SK-N-SH treated with all-trans-retinoic acid at 6 μM for 48 hours (cell line): ENCODE results near the gene SERPINA12.

Source experiments
- ATAC-seq: fragments of 200-7000 bp; cut with Tn5 transposase; 3 replicates; pipeline ENCODE4 v1.9.1; 2020; ENCODE audit warnings: mild to moderate bottlenecking, moderate library complexity
- ARNTL ChIP-seq: fragments of 450-650 bp; formaldehyde crosslinking; IDR thresholded peaks from 2 replicates; pipeline ENCODE4 v1.5.0; 2020; ENCODE audit warnings: low read depth, mild to moderate bottlenecking, moderate library complexity, borderline replicate concordance
- BACH2 ChIP-seq: fragments of 250-450 bp; sonication (Bioruptor Pico); IDR thresholded peaks from 2 replicates; pipeline ENCODE4 v1.9.0; 2021; ENCODE audit warnings: mild to moderate bottlenecking, borderline replicate concordance
- CREB5 ChIP-seq: fragments of 250-450 bp; sonication (Bioruptor Pico); IDR thresholded peaks from 2 replicates; pipeline ENCODE4 v1.5.1; 2020; ENCODE audit warnings: low read depth, mild to moderate bottlenecking, moderate library complexity
- CSDC2 ChIP-seq: fragments of 250-450 bp; sonication (Bioruptor Pico); IDR thresholded peaks from 2 replicates; pipeline ENCODE4 v1.5.0; 2020; ENCODE audit warnings: mild to moderate bottlenecking, moderate library complexity
- ESRRG ChIP-seq: fragments of 250-450 bp; sonication (Bioruptor Pico); IDR thresholded peaks from 2 replicates; pipeline ENCODE4 v1.6.1; 2021; ENCODE audit warnings: mild to moderate bottlenecking
- GLIS3 ChIP-seq: fragments of 250-450 bp; sonication (Bioruptor Pico); IDR thresholded peaks from 2 replicates; pipeline ENCODE4 v1.5.0; 2020; ENCODE audit warnings: mild to moderate bottlenecking, moderate library complexity
- ISL1 ChIP-seq: fragments of 250-450 bp; sonication (Bioruptor Pico); IDR thresholded peaks from 2 replicates; pipeline ENCODE4 v2.1.2; 2022; ENCODE audit warnings: mild to moderate bottlenecking, moderate library complexity
- PPARA ChIP-seq: fragments of 250-450 bp; sonication (Bioruptor Pico); IDR thresholded peaks from 2 replicates; pipeline ENCODE4 v1.5.0; 2020; ENCODE audit warnings: mild to moderate bottlenecking, borderline replicate concordance
- RARB ChIP-seq: fragments of 250-450 bp; sonication (Bioruptor Pico); IDR thresholded peaks from 2 replicates; pipeline ENCODE4 v1.8.0; 2021; ENCODE audit warnings: mild to moderate bottlenecking, moderate library complexity
- SNAI2 ChIP-seq: fragments of 250-450 bp; sonication (Bioruptor Pico); IDR thresholded peaks from 2 replicates; pipeline ENCODE4 v1.5.0; 2020; ENCODE audit warnings: mild to moderate bottlenecking, moderate library complexity
- TCF4 ChIP-seq: fragments of 250-450 bp; sonication (Bioruptor Pico); IDR thresholded peaks from 2 replicates; pipeline ENCODE4 v1.8.0; 2021; ENCODE audit warnings: mild to moderate bottlenecking, moderate library complexity, borderline replicate concordance
- TOX ChIP-seq: fragments of 250-450 bp; sonication (Bioruptor Pico); IDR thresholded peaks from 2 replicates; pipeline ENCODE4 v1.8.0; 2021; ENCODE audit warnings: mild to moderate bottlenecking, moderate library complexity, borderline replicate concordance
- ZC3H10 ChIP-seq: fragments of 250-450 bp; sonication (Bioruptor Pico); IDR thresholded peaks from 2 replicates; pipeline ENCODE4 v1.5.1; 2021; ENCODE audit warnings: mild to moderate bottlenecking, moderate library complexity
- ZFP3 ChIP-seq: fragments of 250-450 bp; sonication (Bioruptor Pico); IDR thresholded peaks from 2 replicates; pipeline ENCODE4 v1.5.0; 2020; ENCODE audit warnings: mild to moderate bottlenecking, moderate library complexity
- ZFP30 ChIP-seq: fragments of 450-650 bp; formaldehyde crosslinking; IDR thresholded peaks from 2 replicates; pipeline ENCODE4 v1.5.0; 2022; ENCODE audit warnings: mild to moderate bottlenecking, moderate library complexity
- ZNF565 ChIP-seq: fragments of 450-650 bp; formaldehyde crosslinking; conservative IDR thresholded peaks from 2 replicates; pipeline ENCODE4 v1.5.0; 2020; ENCODE audit warnings: low read depth, mild to moderate bottlenecking, moderate library complexity
- ZNF70 ChIP-seq: fragments of 450-650 bp; formaldehyde crosslinking; IDR thresholded peaks from 2 replicates; pipeline ENCODE4 v1.5.0; 2020; ENCODE audit warnings: mild to moderate bottlenecking, moderate library complexity
- ZNF8 ChIP-seq: fragments of 450-650 bp; formaldehyde crosslinking; IDR thresholded peaks from 2 replicates; pipeline ENCODE4 v1.5.0; 2020; ENCODE audit warnings: mild to moderate bottlenecking, moderate library complexity
- TF ChIP-seq, protein P1 (sequence below): fragments of 250-450 bp; sonication (Bioruptor Pico); IDR thresholded peaks from 2 replicates; pipeline ENCODE4 v1.8.0; 2020; ENCODE audit warnings: mild to moderate bottlenecking, moderate library complexity, borderline replicate concordance
- TF ChIP-seq, protein P2 (sequence below): fragments of 250-450 bp; sonication (Bioruptor Pico); IDR thresholded peaks from 2 replicates; pipeline ENCODE4 v1.5.1; 2021; ENCODE audit warnings: mild to moderate bottlenecking, moderate library complexity
- TF ChIP-seq, protein P3 (sequence below): fragments of 250-450 bp; sonication (Bioruptor Pico); IDR thresholded peaks from 2 replicates; pipeline ENCODE4 v1.8.0; 2021; ENCODE audit warnings: low read depth, mild to moderate bottlenecking, moderate library complexity, borderline replicate concordance

The SERPINA12 gene

DNA sequence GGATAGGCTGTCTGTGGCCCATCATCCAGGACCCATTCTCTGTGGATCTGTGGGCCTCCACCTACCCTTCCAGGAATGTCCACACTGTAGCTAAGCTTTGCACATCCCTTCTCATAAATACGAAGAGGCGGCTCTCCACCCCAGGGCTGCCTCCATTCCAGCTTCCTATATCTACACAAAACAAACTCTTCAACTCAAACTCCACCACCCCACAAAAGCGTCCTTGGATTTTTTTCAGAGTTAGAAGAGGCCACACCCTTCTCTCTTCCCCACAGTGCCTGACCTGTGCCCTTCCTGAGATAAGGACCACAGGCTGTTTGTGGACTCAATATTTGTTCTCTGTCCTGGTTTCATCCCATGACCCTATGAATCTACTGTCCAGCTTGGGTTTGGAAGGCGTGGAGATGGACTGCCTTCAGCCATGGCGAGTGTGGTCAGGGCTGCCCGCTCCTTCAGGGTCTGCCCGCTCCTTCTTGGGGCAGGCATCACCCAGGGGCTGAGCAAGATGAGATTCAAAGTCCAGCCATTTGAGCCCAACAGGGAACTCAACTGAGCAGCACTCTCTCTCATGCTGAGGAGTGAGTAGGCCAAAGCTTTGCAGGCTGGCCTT is 13.0 kb upstream of the SERPINA12 start:
- TF ChIP-seq ZNF565 (CRISPR knock-in tag) (no peak), ZFP30 (CRISPR knock-in tag) (no peak), SNAI2 (no peak), GLIS3 (CRISPR knock-in tag) (no peak), RARB (no peak), ZNF8 (CRISPR knock-in tag) (no peak)
- no peak for ATAC-seq

DNA sequence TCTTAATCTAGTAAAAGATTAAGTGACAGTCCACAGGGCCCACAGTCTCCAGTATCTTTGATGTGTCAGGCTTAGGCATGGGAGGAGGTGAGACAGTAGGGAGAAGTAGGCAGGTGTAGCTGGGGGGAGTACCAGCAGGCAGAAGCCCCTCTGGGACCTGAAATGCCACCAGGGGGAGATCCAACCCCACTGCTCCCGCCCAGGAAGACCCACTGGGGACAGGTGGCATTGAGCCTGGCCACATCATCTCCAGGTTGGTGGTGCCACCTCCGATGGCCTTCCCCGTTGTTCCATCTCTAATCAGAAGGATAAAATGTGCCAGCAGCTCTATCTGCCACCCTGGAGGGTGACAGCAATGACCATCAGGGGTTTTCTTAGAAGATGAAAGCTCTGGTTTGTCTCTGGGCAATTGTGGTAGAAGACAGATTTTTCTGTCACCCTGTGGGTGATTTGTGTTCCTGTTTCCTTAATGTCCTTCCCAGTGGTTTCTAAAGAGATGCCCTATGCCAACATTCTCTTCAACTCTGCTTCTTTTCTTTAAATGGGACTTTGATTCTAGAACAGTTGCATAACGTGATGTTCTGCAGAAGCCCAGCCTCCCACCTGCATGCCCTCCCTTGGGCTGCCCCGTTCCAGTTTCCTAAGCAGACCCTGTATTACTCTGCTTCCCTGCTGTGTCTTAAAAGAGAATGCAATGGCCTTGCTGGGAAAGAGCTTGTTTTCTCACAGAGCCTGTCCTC is 12.3 kb upstream of the SERPINA12 start:
- ATAC-seq, result no peak
- TF ChIP-seq PPARA (CRISPR knock-in tag) (no peak), ZNF565 (CRISPR knock-in tag) (no peak), BACH2 (CRISPR knock-in tag) (no peak), TOX (CRISPR knock-in tag) (no peak), TCF4 (CRISPR knock-in tag) (no peak), GLIS3 (CRISPR knock-in tag) (no peak), ESRRG (CRISPR knock-in tag) (no peak), SNAI2 (no peak), ZNF8 (CRISPR knock-in tag) (no peak), ISL1 (CRISPR knock-in tag) (no peak)
- TF ChIP-seq, protein P1, sequence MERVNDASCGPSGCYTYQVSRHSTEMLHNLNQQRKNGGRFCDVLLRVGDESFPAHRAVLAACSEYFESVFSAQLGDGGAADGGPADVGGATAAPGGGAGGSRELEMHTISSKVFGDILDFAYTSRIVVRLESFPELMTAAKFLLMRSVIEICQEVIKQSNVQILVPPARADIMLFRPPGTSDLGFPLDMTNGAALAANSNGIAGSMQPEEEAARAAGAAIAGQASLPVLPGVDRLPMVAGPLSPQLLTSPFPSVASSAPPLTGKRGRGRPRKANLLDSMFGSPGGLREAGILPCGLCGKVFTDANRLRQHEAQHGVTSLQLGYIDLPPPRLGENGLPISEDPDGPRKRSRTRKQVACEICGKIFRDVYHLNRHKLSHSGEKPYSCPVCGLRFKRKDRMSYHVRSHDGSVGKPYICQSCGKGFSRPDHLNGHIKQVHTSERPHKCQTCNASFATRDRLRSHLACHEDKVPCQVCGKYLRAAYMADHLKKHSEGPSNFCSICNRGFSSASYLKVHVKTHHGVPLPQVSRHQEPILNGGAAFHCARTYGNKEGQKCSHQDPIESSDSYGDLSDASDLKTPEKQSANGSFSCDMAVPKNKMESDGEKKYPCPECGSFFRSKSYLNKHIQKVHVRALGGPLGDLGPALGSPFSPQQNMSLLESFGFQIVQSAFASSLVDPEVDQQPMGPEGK (CRISPR knock-in tag), result no peak

GRCh38 chr14:94517641-94518257 is 8.5 kb upstream of the SERPINA12 start:
- no peak for ATAC-seq
- TF ChIP-seq CSDC2 (CRISPR knock-in tag) (no peak), ZNF70 (CRISPR knock-in tag) (no peak), PPARA (CRISPR knock-in tag) (no peak), RARB (no peak), ARNTL (no peak), ZFP30 (CRISPR knock-in tag) (no peak), CREB5 (no peak), ZNF8 (CRISPR knock-in tag) (no peak), ZFP3 (CRISPR knock-in tag) (no peak), SNAI2 (no peak), ZNF565 (CRISPR knock-in tag) (no peak), TOX (CRISPR knock-in tag) (no peak), ZC3H10 (no peak), TCF4 (CRISPR knock-in tag) (no peak), ESRRG (CRISPR knock-in tag) (no peak), ISL1 (CRISPR knock-in tag) (no peak)
- TF ChIP-seq, protein P2, sequence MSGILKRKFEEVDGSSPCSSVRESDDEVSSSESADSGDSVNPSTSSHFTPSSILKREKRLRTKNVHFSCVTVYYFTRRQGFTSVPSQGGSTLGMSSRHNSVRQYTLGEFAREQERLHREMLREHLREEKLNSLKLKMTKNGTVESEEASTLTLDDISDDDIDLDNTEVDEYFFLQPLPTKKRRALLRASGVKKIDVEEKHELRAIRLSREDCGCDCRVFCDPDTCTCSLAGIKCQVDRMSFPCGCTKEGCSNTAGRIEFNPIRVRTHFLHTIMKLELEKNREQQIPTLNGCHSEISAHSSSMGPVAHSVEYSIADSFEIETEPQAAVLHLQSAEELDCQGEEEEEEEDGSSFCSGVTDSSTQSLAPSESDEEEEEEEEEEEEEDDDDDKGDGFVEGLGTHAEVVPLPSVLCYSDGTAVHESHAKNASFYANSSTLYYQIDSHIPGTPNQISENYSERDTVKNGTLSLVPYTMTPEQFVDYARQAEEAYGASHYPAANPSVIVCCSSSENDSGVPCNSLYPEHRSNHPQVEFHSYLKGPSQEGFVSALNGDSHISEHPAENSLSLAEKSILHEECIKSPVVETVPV (CRISPR knock-in tag), result no peak
- TF ChIP-seq, protein P3, sequence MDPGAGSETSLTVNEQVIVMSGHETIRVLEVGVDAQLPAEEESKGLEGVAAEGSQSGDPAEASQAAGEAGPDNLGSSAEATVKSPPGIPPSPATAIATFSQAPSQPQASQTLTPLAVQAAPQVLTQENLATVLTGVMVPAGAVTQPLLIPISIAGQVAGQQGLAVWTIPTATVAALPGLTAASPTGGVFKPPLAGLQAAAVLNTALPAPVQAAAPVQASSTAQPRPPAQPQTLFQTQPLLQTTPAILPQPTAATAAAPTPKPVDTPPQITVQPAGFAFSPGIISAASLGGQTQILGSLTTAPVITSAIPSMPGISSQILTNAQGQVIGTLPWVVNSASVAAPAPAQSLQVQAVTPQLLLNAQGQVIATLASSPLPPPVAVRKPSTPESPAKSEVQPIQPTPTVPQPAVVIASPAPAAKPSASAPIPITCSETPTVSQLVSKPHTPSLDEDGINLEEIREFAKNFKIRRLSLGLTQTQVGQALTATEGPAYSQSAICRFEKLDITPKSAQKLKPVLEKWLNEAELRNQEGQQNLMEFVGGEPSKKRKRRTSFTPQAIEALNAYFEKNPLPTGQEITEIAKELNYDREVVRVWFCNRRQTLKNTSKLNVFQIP, result no peak
- TF ChIP-seq, protein P1 (CRISPR knock-in tag), result no peak
